PC-3 (cell line): ENCODE data around the gene HOXD3. TPM values are rescaled to one million over a fixed set of nuclear protein-coding genes. Genes with fewer than 3 reads are reported as not detected.
A peak's percentile ranks its signal among the peaks of the same experiment; 100 is the strongest.

Experiments
- ATAC-seq: fragments of 200-7000 bp; cut with Tn5 transposase; 2 replicates; pipeline ENCODE4 v1.9.1; 2020; ENCODE audit warnings: mild to moderate bottlenecking, moderate library complexity
- BruUV-seq: library from RNA; stranded (reverse); fragments of 400-500 nt; replicated peaks from 2 replicates; lab custom pipeline; 2021; lab: Mats Ljungman, UMichigan
- CTCF ChIA-PET: fragments of 300-600 bp; sonication (Branson Sonifier 250); formaldehyde crosslinking; loops from one replicate; lab custom pipeline; 2022; ENCODE audit warnings: antibody characterized with exemption; lab: Charles Lee
- POLR2A ChIA-PET: fragments of 300-600 bp; sonication (Branson Sonifier 250); formaldehyde crosslinking; loops from one replicate; lab custom pipeline; 2022; ENCODE audit warnings: antibody characterized with exemption; ENCODE audit not compliant: unreplicated experiment; lab: Charles Lee
- DNase-seq: peaks from one replicate; pipeline ENCODE4 v3.0.0-alpha.2; 2015
- H2AFZ ChIP-seq: fragments of 300-600 bp; sonication (generic); 2 replicates; pipeline ENCODE4 v1.6.0; 2016; ENCODE audit warnings: antibody characterized with exemption, low read length
- H3F3A ChIP-seq: fragments of 300-600 bp; sonication (generic); one replicate; pipeline ENCODE4 v1.6.0; 2017; ENCODE audit warnings: antibody characterized with exemption, low read length, control low read depth, mild to moderate bottlenecking; ENCODE audit not compliant: unreplicated experiment
- H3K27ac ChIP-seq: fragments of 300-600 bp; sonication (generic); 2 replicates; pipeline ENCODE4 v1.5.1; 2016; ENCODE audit warnings: mild to moderate bottlenecking, low read length
- H3K27me3 ChIP-seq: fragments of 300-600 bp; sonication (generic); 2 replicates; pipeline ENCODE4 v1.6.1; 2016; ENCODE audit warnings: low read length, mixed read lengths
- H3K36me3 ChIP-seq: fragments of 300-600 bp; sonication (generic); 2 replicates; pipeline ENCODE4 v1.6.1; 2016; ENCODE audit warnings: low read depth, mixed run types, low read length, mixed read lengths
- H3K4me1 ChIP-seq: fragments of 300-600 bp; sonication (generic); 2 replicates; pipeline ENCODE4 v1.5.1; 2016; ENCODE audit warnings: low read length; ENCODE audit not compliant: insufficient read depth
- H3K4me2 ChIP-seq: fragments of 300-600 bp; sonication (generic); 2 replicates; pipeline ENCODE4 v1.6.0; 2016; ENCODE audit warnings: low read length
- H3K4me3 ChIP-seq: fragments of 300-600 bp; sonication (generic); 2 replicates; pipeline ENCODE4 v1.5.1; 2016; ENCODE audit warnings: mild to moderate bottlenecking, low read length, mixed read lengths
- H3K79me2 ChIP-seq: fragments of 300-600 bp; sonication (generic); 2 replicates; pipeline ENCODE4 v1.6.1; 2017; ENCODE audit warnings: low read length, mixed read lengths
- H3K9ac ChIP-seq: fragments of 300-600 bp; sonication (generic); 2 replicates; pipeline ENCODE4 v1.6.0; 2016; ENCODE audit warnings: mild to moderate bottlenecking, low read length
- H3K9me2 ChIP-seq: fragments of 300-600 bp; sonication (generic); replicated peaks from 2 replicates; pipeline ENCODE4 v1.6.1; 2016; ENCODE audit warnings: mixed run types, low read length, mixed read lengths
- H3K9me3 ChIP-seq: fragments of 300-600 bp; sonication (generic); 2 replicates; pipeline ENCODE4 v1.6.1; 2016; ENCODE audit warnings: low read length, mixed read lengths
- H4K20me1 ChIP-seq: fragments of 300-600 bp; sonication (generic); 2 replicates; pipeline ENCODE4 v1.6.1; 2016; ENCODE audit warnings: low read length, mixed read lengths
- CTCF ChIP-seq: fragments of 300-600 bp; sonication (generic); conservative IDR thresholded peaks from 2 replicates; pipeline ENCODE4 v1.5.1; 2017; ENCODE audit warnings: antibody characterized with exemption, low read depth, mild to moderate bottlenecking, low read length
- EZH2 ChIP-seq: fragments of 300-600 bp; sonication (generic); IDR thresholded peaks from one replicate; pipeline ENCODE4 v1.6.1; 2017; ENCODE audit warnings: antibody characterized with exemption, mild to moderate bottlenecking, low read length; ENCODE audit not compliant: unreplicated experiment
- EZH2phosphoT487 ChIP-seq: fragments of 300-600 bp; sonication (generic); IDR thresholded peaks from 2 replicates; pipeline ENCODE4 v1.6.1; 2018; ENCODE audit warnings: mild to moderate bottlenecking, antibody characterized with exemption, low read length, borderline replicate concordance
- intact Hi-C: fragments of 100-400 bp; cut with micrococcal nuclease; formaldehyde crosslinking; loops from 2 replicates; pipeline ENCODE4 v1.9.0; 2023
- total RNA-seq: library from RNA; depleted of rRNA; stranded (reverse); fragments of >200 nt; gene quantifications from 2 replicates; pipeline ENCODE4 v1.2.3, GENCODE V29; 2014

The HOXD3 gene
- total RNA-seq, 1 experiment from 2014 or later, result 4.4 TPM

GRCh38 chr2:176186024-176186423, 28.9 kb downstream of the HOXD3 start:
- Histone ChIP-seq H3K9ac (no peak overlapping the region), H2AFZ (no peak overlapping the region), H3K9me2 (no peaks in the 10 kb centered on the region), H3K4me1 (no peaks in the 10 kb centered on the region), H3K27ac (no peak overlapping the region), H3K36me3 (no peaks in the 10 kb centered on the region), H3F3A (no peaks in the 10 kb centered on the region), H3K4me2 (no peak overlapping the region), H3K27me3 (peaks cover 5% of the 10 kb centered on the region; the same call in 1 of the 2 replicates), H3K4me3 (no peak overlapping the region), H3K79me2 (no peaks in the 10 kb centered on the region), H4K20me1 (no peaks in the 10 kb centered on the region), H3K9me3 (no peaks in the 10 kb centered on the region)
- no TSS peak for BruUV-seq
- TF ChIP-seq CTCF, result no peak
- no peak for TF ChIP-seq EZH2phosphoT487
- TF ChIP-seq EZH2, result no peak
- ChIA-PET POLR2A (interaction anchor here (0.6 kb wide), 1 partner anchor 171 kb away, joined by 5 read pairs; no protein-coding TSS in a partner anchor), CTCF (no interaction called here)
- DNase-seq (no peak), ATAC-seq (no peak)
- intact Hi-C loops, result no loop called here

- H3K4me2 ChIP-seq, result peak overlapping the region; percentile 68
- H3K27ac ChIP-seq, result no peak overlapping the region
- H4K20me1 ChIP-seq, result no peaks in the 10 kb centered on the region
- no peaks in the 10 kb centered on the region for H3F3A ChIP-seq
- ChIA-PET POLR2A (no interaction called here), CTCF (no interaction called here)
- TF ChIP-seq CTCF (no peak), EZH2phosphoT487 (no peak), EZH2 (no peak)
- peak overlapping the region; percentile 60; the same call in 1 of the 2 replicates for H3K4me3 ChIP-seq
- intact Hi-C loops, result no loop called here
- no peak overlapping the region for H3K9ac ChIP-seq
- H2AFZ ChIP-seq, result peak overlapping the region; percentile 59; the same call in 1 of the 2 replicates
- BruUV-seq, result no TSS peak
- H3K9me2 ChIP-seq, result no peaks in the 10 kb centered on the region
- DNase-seq (no peak), ATAC-seq (no peak)
- H3K79me2 ChIP-seq, result no peaks in the 10 kb centered on the region
- no peaks in the 10 kb centered on the region for H3K36me3 ChIP-seq
- H3K9me3 ChIP-seq, result no peaks in the 10 kb centered on the region
- no peaks in the 10 kb centered on the region for H3K4me1 ChIP-seq
- peaks cover 18% of the 10 kb centered on the region for H3K27me3 ChIP-seq
Observed at GRCh38 chr2:176187200-176187898, 30.2 kb downstream of the HOXD3 start.
